SK-N-SH treated with all-trans-retinoic acid at 6 μM for 48 hours (cell line): ENCODE data around the gene NCAM2.

ENCODE experiments used
- ATAC-seq: fragments of 200-7000 bp; cut with Tn5 transposase; 3 replicates; pipeline ENCODE4 v1.9.1; 2020; ENCODE audit warnings: mild to moderate bottlenecking, moderate library complexity
- ARNTL ChIP-seq: fragments of 450-650 bp; formaldehyde crosslinking; IDR thresholded peaks from 2 replicates; pipeline ENCODE4 v1.5.0; 2020; ENCODE audit warnings: low read depth, mild to moderate bottlenecking, moderate library complexity, borderline replicate concordance
- CREB5 ChIP-seq: fragments of 250-450 bp; sonication (Bioruptor Pico); IDR thresholded peaks from 2 replicates; pipeline ENCODE4 v1.5.1; 2020; ENCODE audit warnings: low read depth, mild to moderate bottlenecking, moderate library complexity
- CSDC2 ChIP-seq: fragments of 250-450 bp; sonication (Bioruptor Pico); IDR thresholded peaks from 2 replicates; pipeline ENCODE4 v1.5.0; 2020; ENCODE audit warnings: mild to moderate bottlenecking, moderate library complexity
- ESRRG ChIP-seq: fragments of 250-450 bp; sonication (Bioruptor Pico); IDR thresholded peaks from 2 replicates; pipeline ENCODE4 v1.6.1; 2021; ENCODE audit warnings: mild to moderate bottlenecking
- GLIS3 ChIP-seq: fragments of 250-450 bp; sonication (Bioruptor Pico); IDR thresholded peaks from 2 replicates; pipeline ENCODE4 v1.5.0; 2020; ENCODE audit warnings: mild to moderate bottlenecking, moderate library complexity
- ISL1 ChIP-seq: fragments of 250-450 bp; sonication (Bioruptor Pico); IDR thresholded peaks from 2 replicates; pipeline ENCODE4 v2.1.2; 2022; ENCODE audit warnings: mild to moderate bottlenecking, moderate library complexity
- OSR1 ChIP-seq: fragments of 250-450 bp; sonication (Bioruptor Pico); IDR thresholded peaks from 2 replicates; pipeline ENCODE4 v1.8.0; 2022; ENCODE audit warnings: moderate library complexity, mild to moderate bottlenecking, inconsistent platforms
- RARB ChIP-seq: fragments of 250-450 bp; sonication (Bioruptor Pico); IDR thresholded peaks from 2 replicates; pipeline ENCODE4 v1.8.0; 2021; ENCODE audit warnings: mild to moderate bottlenecking, moderate library complexity
- SNAI2 ChIP-seq: fragments of 250-450 bp; sonication (Bioruptor Pico); IDR thresholded peaks from 2 replicates; pipeline ENCODE4 v1.5.0; 2020; ENCODE audit warnings: mild to moderate bottlenecking, moderate library complexity
- TCF4 ChIP-seq: fragments of 250-450 bp; sonication (Bioruptor Pico); IDR thresholded peaks from 2 replicates; pipeline ENCODE4 v1.8.0; 2021; ENCODE audit warnings: mild to moderate bottlenecking, moderate library complexity, borderline replicate concordance
- TOX ChIP-seq: fragments of 250-450 bp; sonication (Bioruptor Pico); IDR thresholded peaks from 2 replicates; pipeline ENCODE4 v1.8.0; 2021; ENCODE audit warnings: mild to moderate bottlenecking, moderate library complexity, borderline replicate concordance
- TSHZ2 ChIP-seq: fragments of 250-450 bp; sonication (Bioruptor Pico); IDR thresholded peaks from 2 replicates; pipeline ENCODE4 v1.5.0; 2020; ENCODE audit warnings: mild to moderate bottlenecking, moderate library complexity
- ZFP30 ChIP-seq: fragments of 450-650 bp; formaldehyde crosslinking; IDR thresholded peaks from 2 replicates; pipeline ENCODE4 v1.5.0; 2022; ENCODE audit warnings: mild to moderate bottlenecking, moderate library complexity
- ZNF565 ChIP-seq: fragments of 450-650 bp; formaldehyde crosslinking; conservative IDR thresholded peaks from 2 replicates; pipeline ENCODE4 v1.5.0; 2020; ENCODE audit warnings: low read depth, mild to moderate bottlenecking, moderate library complexity
- ZNF70 ChIP-seq: fragments of 450-650 bp; formaldehyde crosslinking; IDR thresholded peaks from 2 replicates; pipeline ENCODE4 v1.5.0; 2020; ENCODE audit warnings: mild to moderate bottlenecking, moderate library complexity
- ZNF8 ChIP-seq: fragments of 450-650 bp; formaldehyde crosslinking; IDR thresholded peaks from 2 replicates; pipeline ENCODE4 v1.5.0; 2020; ENCODE audit warnings: mild to moderate bottlenecking, moderate library complexity

Gene NCAM2

GRCh38 chr21:21332492-21332891 lies 334.3 kb downstream of the NCAM2 start:
- TF ChIP-seq SNAI2 (CRISPR knock-in tag): no peak
- ATAC-seq: no peak

- no peak for TF ChIP-seq CSDC2 (CRISPR knock-in tag)
- TF ChIP-seq GLIS3 (CRISPR knock-in tag): no peak
- TF ChIP-seq TSHZ2 (CRISPR knock-in tag): no peak
- no peak for TF ChIP-seq ZNF565 (CRISPR knock-in tag)
- TF ChIP-seq ISL1: no peak
- TF ChIP-seq ARNTL (CRISPR knock-in tag): no peak
- no peak for TF ChIP-seq ESRRG (CRISPR knock-in tag)
- TF ChIP-seq, all 23 proteins: peak for 0
- no peak for ATAC-seq
Measured at GRCh38 chr21:21341041-21341440, 342.8 kb downstream of the NCAM2 start.

- no peak for ATAC-seq
- no peak for TF ChIP-seq CREB5 (CRISPR knock-in tag)
- no peak for TF ChIP-seq CSDC2 (CRISPR knock-in tag)
- TF ChIP-seq ZNF565 (CRISPR knock-in tag): no peak
- no peak for TF ChIP-seq RARB (CRISPR knock-in tag)
- TF ChIP-seq TOX (CRISPR knock-in tag): no peak
- no peak for TF ChIP-seq ZNF70
- no peak for TF ChIP-seq OSR1 (CRISPR knock-in tag)
- TF ChIP-seq TCF4 (CRISPR knock-in tag): no peak
- no peak for TF ChIP-seq SNAI2 (CRISPR knock-in tag)
- TF ChIP-seq, all 23 proteins: peak for 0
Measured at GRCh38 chr21:21345296-21345695, 347.1 kb downstream of the NCAM2 start.

GRCh38 chr21:21345872-21346271 lies 347.7 kb downstream of the NCAM2 start:
- no peak for TF ChIP-seq ZFP30 (CRISPR knock-in tag)
- TF ChIP-seq OSR1 (CRISPR knock-in tag): no peak
- TF ChIP-seq TOX (CRISPR knock-in tag): no peak
- no peak for TF ChIP-seq ZNF565 (CRISPR knock-in tag)
- TF ChIP-seq GLIS3 (CRISPR knock-in tag): no peak
- no peak for TF ChIP-seq TSHZ2 (CRISPR knock-in tag)
- no peak for ATAC-seq

GRCh38 chr21:21366277-21366676 lies 368.1 kb downstream of the NCAM2 start:
- TF ChIP-seq SNAI2 (CRISPR knock-in tag) (no peak), ZNF8 (CRISPR knock-in tag) (no peak), TCF4 (CRISPR knock-in tag) (peak; percentile 59), TSHZ2 (CRISPR knock-in tag) (0 out of 2 replicates have a peak, but pooled peaks have one; percentile 51)
- TF ChIP-seq, all 23 proteins: peak for 2
- no peak for ATAC-seq
